ENCODE measurements around the gene CYP2A7. TPM values are rescaled to one million over a fixed set of nuclear protein-coding genes. Genes with fewer than 3 reads are reported as not detected.
"Not testable (repeated sequence)": the region's sequence is repeated elsewhere in the genome, so short reads cannot be mapped to it uniquely, and the experiment has no call there.

Gene CYP2A7
- total and polyA plus RNA-seq, 2 donors (not counting 1 experiment from before 2014, with no cell fraction given): not detected

GRCh38 chr19:40926276-40926675, 44.2 kb upstream of the CYP2A7 start:
- H3K9me3 ChIP-seq (ENCODE audit: control extremely low read depth in 1 of 3, control insufficient read depth in 2 of 3, insufficient read depth in 1 of 3, low read length in 2 of 3); H3K27me3 ChIP-seq (replicated peaks in 1 of 4; ENCODE audit: control extremely low read depth in 1 of 4, control insufficient read depth in 3 of 4, insufficient read depth in 4 of 4, low read length in 3 of 4); H3K4me3 Mint-ChIP-seq; H4K20me1 ChIP-seq (ENCODE audit: control insufficient read depth, insufficient read depth, low read length, poor library complexity, severe bottlenecking); CTCF ChIA-PET; H3K4me3 ChIP-seq (ENCODE audit: control extremely low read depth in 1 of 5, extremely low read depth in 1 of 5, insufficient read depth in 1 of 5, low read depth in 2 of 5, low read length in 4 of 5); H3K4me2 ChIP-seq (replicated peaks; ENCODE audit: low read depth, low read length, poor library complexity, severe bottlenecking); H3K9ac ChIP-seq (ENCODE audit: low read length); ATAC-seq (ENCODE audit: low read depth); DNase-seq; intact Hi-C loops (cut with micrococcal nuclease); H3K27ac Mint-ChIP-seq; H3K27ac ChIP-seq (ENCODE audit: low read length in 2 of 2); H3K4me1 Mint-ChIP-seq; H3K4me1 ChIP-seq (ENCODE audit: control insufficient read depth in 2 of 2, insufficient read depth in 2 of 2, low read length in 2 of 2); H3K36me3 ChIP-seq (replicated peaks in 1 of 2; ENCODE audit: control extremely low read depth in 1 of 2, control insufficient read depth in 1 of 2, extremely low read depth in 1 of 2, insufficient read depth in 2 of 2, low read length in 1 of 2); H3K79me2 ChIP-seq (ENCODE audit: control insufficient read depth, insufficient read depth, low read length); H2AFZ ChIP-seq (ENCODE audit: insufficient read depth, low read depth, low read length, poor library complexity, severe bottlenecking); H3K9me3 Mint-ChIP-seq (ENCODE audit: insufficient read depth): not testable (repeated sequence)
- H3K27me3 Mint-ChIP-seq: peaks cover 53% of the 10 kb centered on the region
- POLR2A ChIA-PET: interaction anchor here (0.6 kb wide), 1 partner anchor 356 kb away, joined by 6 read pairs; no protein-coding TSS in a partner anchor
- no CpG with 5 or more reads among the region's 1 CpG for WGBS (ENCODE audit: insufficient coverage)

- intact Hi-C loops (cut with micrococcal nuclease): no loop called here
- Mint-ChIP-seq H3K4me3 (no peak overlapping the region), H3K4me1 (no peaks in the 10 kb centered on the region), H3K27me3 (peaks cover 44% of the 10 kb centered on the region), H3K27ac (no peak overlapping the region), H3K9me3 (ENCODE audit: insufficient read depth) (peaks cover 12% of the 10 kb centered on the region)
- DNase-seq: no peak
- TF ChIP-seq EZH2 (IDR thresholded peaks at IDR 0.05; ENCODE audit: borderline replicate concordance, insufficient read depth, low read depth, low read length, poor library complexity, severe bottlenecking) (no peak), CTCF (IDR thresholded peaks at IDR 0.05) (no peak)
- Histone ChIP-seq H3K27ac (ENCODE audit: low read length in 2 of 2) (no peak overlapping the region), H3K4me1 (ENCODE audit: control insufficient read depth in 2 of 2, insufficient read depth in 2 of 2, low read length in 2 of 2) (no peaks in the 10 kb centered on the region), H3K4me2 (replicated peaks; ENCODE audit: low read depth, low read length, poor library complexity, severe bottlenecking) (no peak overlapping the region), H4K20me1 (ENCODE audit: control insufficient read depth, insufficient read depth, low read length, poor library complexity, severe bottlenecking) (no peaks in the 10 kb centered on the region), H3K9ac (ENCODE audit: low read length) (no peak overlapping the region), H3K79me2 (ENCODE audit: control insufficient read depth, insufficient read depth, low read length) (no peaks in the 10 kb centered on the region), H3K36me3 (replicated peaks in 1 of 2; ENCODE audit: control extremely low read depth in 1 of 2, control insufficient read depth in 1 of 2, extremely low read depth in 1 of 2, insufficient read depth in 2 of 2, low read length in 1 of 2) (no peaks in the 10 kb centered on the region), H2AFZ (ENCODE audit: insufficient read depth, low read depth, low read length, poor library complexity, severe bottlenecking) (no peak overlapping the region), H3K9me3 (ENCODE audit: control extremely low read depth in 1 of 3, control insufficient read depth in 2 of 3, insufficient read depth in 1 of 3, low read length in 2 of 3) (peaks cover 0 to 14% (median 9%) of the 10 kb centered on the region in 3 donors), H3K27me3 (replicated peaks in 1 of 4; ENCODE audit: control extremely low read depth in 1 of 4, control insufficient read depth in 3 of 4, insufficient read depth in 4 of 4, low read length in 3 of 4) (no peaks in the 10 kb centered on the region), H3K4me3 (ENCODE audit: control extremely low read depth in 1 of 5, extremely low read depth in 1 of 5, insufficient read depth in 1 of 5, low read depth in 2 of 5, low read length in 4 of 5) (no peak overlapping the region)
- ATAC-seq (ENCODE audit: low read depth): no peak
- ChIA-PET POLR2A (no interaction called here), CTCF (no interaction called here)
- WGBS (ENCODE audit: insufficient coverage): 90% methylated on average over 3 of the region's 7 CpGs
These were observed 41.9 kb upstream of the CYP2A7 start for GRCh38 chr19:40923934-40924391.

GRCh38 chr19:40922237-40923160, 40.5 kb upstream of the CYP2A7 start:
- H2AFZ ChIP-seq (ENCODE audit: insufficient read depth, low read depth, low read length, poor library complexity, severe bottlenecking); H4K20me1 ChIP-seq (ENCODE audit: control insufficient read depth, insufficient read depth, low read length, poor library complexity, severe bottlenecking); H3K4me3 Mint-ChIP-seq; CTCF ChIA-PET; H3K79me2 ChIP-seq (ENCODE audit: control insufficient read depth, insufficient read depth, low read length); H3K9ac ChIP-seq (ENCODE audit: low read length); H3K27ac Mint-ChIP-seq; H3K4me1 Mint-ChIP-seq; intact Hi-C loops (cut with micrococcal nuclease); H3K27ac ChIP-seq (ENCODE audit: low read length in 2 of 2); H3K4me2 ChIP-seq (replicated peaks; ENCODE audit: low read depth, low read length, poor library complexity, severe bottlenecking); H3K27me3 ChIP-seq (replicated peaks in 1 of 4; ENCODE audit: control extremely low read depth in 1 of 4, control insufficient read depth in 3 of 4, insufficient read depth in 4 of 4, low read length in 3 of 4); H3K4me3 ChIP-seq (ENCODE audit: control extremely low read depth in 1 of 5, extremely low read depth in 1 of 5, insufficient read depth in 1 of 5, low read depth in 2 of 5, low read length in 4 of 5); ATAC-seq (ENCODE audit: low read depth); H3K4me1 ChIP-seq (ENCODE audit: control insufficient read depth in 2 of 2, insufficient read depth in 2 of 2, low read length in 2 of 2); H3K36me3 ChIP-seq (replicated peaks in 1 of 2; ENCODE audit: control extremely low read depth in 1 of 2, control insufficient read depth in 1 of 2, extremely low read depth in 1 of 2, insufficient read depth in 2 of 2, low read length in 1 of 2); POLR2A ChIA-PET; DNase-seq: not testable (repeated sequence)
- H3K9me3 ChIP-seq (ENCODE audit: control extremely low read depth in 1 of 3, control insufficient read depth in 2 of 3, insufficient read depth in 1 of 3, low read length in 2 of 3): peaks cover 0 to 17% (median 9%) of the 10 kb centered on the region in 3 donors
- Mint-ChIP-seq H3K27me3 (peaks cover 35% of the 10 kb centered on the region), H3K9me3 (ENCODE audit: insufficient read depth) (peaks cover 12% of the 10 kb centered on the region)
- 100% methylated on average over 3 of the region's 11 CpGs for WGBS (ENCODE audit: insufficient coverage)
